ENCODE measurements around the gene ARFGAP2. TPM values are rescaled to one million over a fixed set of nuclear protein-coding genes. Genes with fewer than 3 reads are reported as not detected.
A peak's percentile ranks its signal among the peaks of the same experiment; 100 is the strongest.

Gene ARFGAP2
- total RNA-seq (2014; rRNA removed), result 97.5 and 125 TPM in 2 replicates
- Bru-seq, nascent RNA, result percentile 92 among the genes with signal in this experiment
- BruChase-seq, experiment 1, labeled RNA remaining after a 6-hour chase, result percentile 94 among the genes with signal in this experiment
- percentile 95 among the genes with signal in this experiment for BruChase-seq, experiment 2, labeled RNA remaining after a 2-hour chase
- long read RNA-seq, transcript ARFGAP2-205 (16 exons, 2,976 nt), result major isoform, 41 of 239 reads
- long read RNA-seq, partial matches to known transcripts, result 37 of 239 reads
- long read RNA-seq, other reads (novel, unspliced or antisense), result 155 of 239 reads

DNA sequence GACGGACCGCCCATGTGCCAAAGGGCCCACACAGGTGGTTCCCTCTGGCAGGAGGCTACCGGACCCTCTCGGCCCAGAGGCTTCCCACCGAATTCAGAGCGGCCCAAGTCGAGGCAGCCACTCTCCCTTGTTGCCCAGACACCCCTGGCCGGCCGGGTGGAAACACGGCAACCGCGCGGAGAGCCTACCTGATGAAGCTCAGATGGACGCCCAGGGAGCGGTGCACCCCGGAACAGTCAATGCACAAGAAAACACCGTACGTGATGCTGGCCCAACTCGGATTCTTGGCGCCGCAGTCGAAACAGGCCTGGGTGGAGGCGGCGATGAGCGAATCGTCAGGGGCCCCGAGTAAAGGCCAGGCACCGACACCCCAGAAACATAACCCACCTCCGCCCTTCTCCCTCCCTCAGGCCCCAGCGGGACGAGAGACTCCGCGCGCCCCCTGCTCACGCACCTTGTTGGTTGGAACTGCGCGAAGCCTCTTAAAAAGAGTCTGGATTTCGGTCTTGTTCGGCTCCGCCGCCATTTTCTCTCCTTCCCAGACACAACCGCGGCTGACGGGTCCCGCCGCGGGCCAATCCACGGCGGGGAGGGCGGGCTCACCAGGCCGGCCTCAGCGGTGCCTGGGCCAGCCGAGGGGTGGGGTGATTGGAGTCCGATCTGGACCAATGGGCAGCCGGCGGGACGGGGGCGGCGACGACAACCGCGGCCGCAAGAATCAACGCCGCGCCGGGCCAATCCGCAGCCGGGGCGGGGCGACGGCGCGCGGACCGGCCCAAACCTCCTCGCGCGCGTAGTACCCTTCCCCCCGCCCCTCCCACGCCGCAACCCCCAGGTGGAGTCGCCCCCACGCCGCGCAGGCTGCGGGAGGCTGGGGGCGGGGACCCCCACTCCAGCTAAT lies at the start of gene ARFGAP2:
Gene ARFGAP2 (minus strand): TSS at position 552 of the 901 bp plus-strand sequence. CDS start 26 bp downstream, at position 526.
- H3F3A ChIP-seq (ENCODE audit: low read length, unreplicated experiment), result no peaks in the 10 kb centered on the region
- no peaks in the 10 kb centered on the region for H4K20me1 ChIP-seq (ENCODE audit: low read length)
- ATAC-seq, result peak; percentile 93
- peaks cover 50% of the 10 kb centered on the region for H3K79me2 ChIP-seq (ENCODE audit: low read length)
- peak within 1 kb of the TSS; percentile 95 for H2AFZ ChIP-seq (ENCODE audit: low read length)
- H3K27me3 ChIP-seq (ENCODE audit: low read length), result no peaks in the 10 kb centered on the region
- H3K4me3 ChIP-seq (ENCODE audit: low read length), result peak within 1 kb of the TSS; percentile 94
- peak within 1 kb of the TSS; percentile 99 for H3K4me2 ChIP-seq (ENCODE audit: low read length)
- ChIA-PET CTCF (no interaction called here), POLR2A (ENCODE audit: unreplicated experiment) (no interaction called here)
- H3K9ac ChIP-seq (ENCODE audit: low read length), result peak within 1 kb of the TSS; percentile 99
- H3K36me3 ChIP-seq (ENCODE audit: low read depth, low read length), result peaks cover 34% of the 10 kb centered on the region; the same call in 1 of the 2 replicates
- BruUV-seq (replicated peaks), result TSS peak; percentile 67
- 0 out of 2 replicates have a peak, but pooled peaks cover 8% of the 10 kb centered on the region for H3K4me1 ChIP-seq (ENCODE audit: insufficient read depth, low read length)
- TF ChIP-seq, protein P1, sequence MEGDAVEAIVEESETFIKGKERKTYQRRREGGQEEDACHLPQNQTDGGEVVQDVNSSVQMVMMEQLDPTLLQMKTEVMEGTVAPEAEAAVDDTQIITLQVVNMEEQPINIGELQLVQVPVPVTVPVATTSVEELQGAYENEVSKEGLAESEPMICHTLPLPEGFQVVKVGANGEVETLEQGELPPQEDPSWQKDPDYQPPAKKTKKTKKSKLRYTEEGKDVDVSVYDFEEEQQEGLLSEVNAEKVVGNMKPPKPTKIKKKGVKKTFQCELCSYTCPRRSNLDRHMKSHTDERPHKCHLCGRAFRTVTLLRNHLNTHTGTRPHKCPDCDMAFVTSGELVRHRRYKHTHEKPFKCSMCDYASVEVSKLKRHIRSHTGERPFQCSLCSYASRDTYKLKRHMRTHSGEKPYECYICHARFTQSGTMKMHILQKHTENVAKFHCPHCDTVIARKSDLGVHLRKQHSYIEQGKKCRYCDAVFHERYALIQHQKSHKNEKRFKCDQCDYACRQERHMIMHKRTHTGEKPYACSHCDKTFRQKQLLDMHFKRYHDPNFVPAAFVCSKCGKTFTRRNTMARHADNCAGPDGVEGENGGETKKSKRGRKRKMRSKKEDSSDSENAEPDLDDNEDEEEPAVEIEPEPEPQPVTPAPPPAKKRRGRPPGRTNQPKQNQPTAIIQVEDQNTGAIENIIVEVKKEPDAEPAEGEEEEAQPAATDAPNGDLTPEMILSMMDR (conservative IDR thresholded peaks at IDR 0.05; ENCODE audit: low read depth, low read length), result no peak
- TF ChIP-seq EZH2 (IDR thresholded peaks at IDR 0.05; ENCODE audit: low read length, unreplicated experiment), result no peak
- TF ChIP-seq EZH2phosphoT487 (IDR thresholded peaks at IDR 0.05; ENCODE audit: borderline replicate concordance, low read length), result no peak
- H3K9me3 ChIP-seq (ENCODE audit: low read length), result no peaks in the 10 kb centered on the region
- H3K27ac ChIP-seq (ENCODE audit: low read length), result peak within 1 kb of the TSS; percentile 77
- peak; percentile 95 for DNase-seq
- intact Hi-C loops (cut with micrococcal nuclease), result loop anchor here (1.0 to 2.0 kb wide), 6 partner anchors 38 to 179 kb away; partner anchors contain the start of genes ACP2 and DDB2
- no peaks in the 10 kb centered on the region for H3K9me2 ChIP-seq (replicated peaks; ENCODE audit: low read length)

DNA sequence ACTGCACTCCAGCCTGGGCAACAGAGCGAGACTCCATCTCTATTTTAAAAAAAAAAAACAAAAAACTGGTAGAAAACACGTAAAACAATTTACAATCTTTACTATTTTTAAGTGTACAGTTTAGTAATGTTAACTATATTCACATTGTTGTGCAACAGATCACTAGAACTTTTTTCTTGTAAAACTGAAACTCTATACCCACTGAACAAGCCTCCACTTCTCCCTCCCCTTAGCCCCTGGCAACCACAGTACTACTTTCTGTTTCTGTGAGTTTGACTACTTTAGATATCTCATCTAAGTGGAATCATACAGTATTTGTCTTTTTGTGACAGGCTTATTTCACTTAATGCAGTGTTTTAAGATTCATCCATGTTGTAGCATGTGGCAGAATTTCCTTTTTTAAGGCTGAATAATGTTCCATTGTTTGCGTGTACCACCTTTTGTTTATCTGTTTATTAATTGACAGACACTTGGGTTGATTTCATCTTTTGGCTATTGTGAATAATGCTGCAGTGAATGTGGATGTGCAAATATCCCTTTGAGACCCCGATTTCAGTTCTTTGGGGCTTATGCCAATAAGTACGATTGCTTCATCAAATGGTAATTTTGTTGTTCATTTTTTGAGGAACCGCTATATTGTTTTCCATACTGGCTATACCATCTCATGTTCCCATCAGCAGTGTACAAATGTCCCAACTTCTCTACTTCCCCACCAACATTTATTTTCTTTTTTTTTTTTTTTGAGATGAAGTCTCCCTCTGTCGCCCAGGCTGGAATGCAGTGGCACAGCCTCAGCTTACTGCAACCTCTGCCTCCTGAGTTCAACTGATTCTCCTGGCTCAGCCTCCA lies 49.1 kb upstream of the ARFGAP2 start:
- H4K20me1 ChIP-seq (ENCODE audit: low read length), result no peaks in the 10 kb centered on the region
- no peak overlapping the region for H3K4me2 ChIP-seq (ENCODE audit: low read length)
- H3K4me3 ChIP-seq (ENCODE audit: low read length), result no peak overlapping the region
- intact Hi-C loops (cut with micrococcal nuclease), result no loop called here
- H3F3A ChIP-seq (ENCODE audit: low read length, unreplicated experiment), result no peaks in the 10 kb centered on the region
- POLR2A ChIA-PET (ENCODE audit: unreplicated experiment), result no interaction called here
- CTCF ChIA-PET, result no interaction called here
- 0 out of 2 replicates have a peak, but pooled peaks have one; percentile 29 for ATAC-seq
- no peak for DNase-seq
- no peaks in the 10 kb centered on the region; the same call in 1 of the 2 replicates for H3K4me1 ChIP-seq (ENCODE audit: insufficient read depth, low read length)
- H3K79me2 ChIP-seq (ENCODE audit: low read length), result no peaks in the 10 kb centered on the region
- H3K9me2 ChIP-seq (replicated peaks; ENCODE audit: low read length), result no peaks in the 10 kb centered on the region
- H3K36me3 ChIP-seq (ENCODE audit: low read depth, low read length), result no peaks in the 10 kb centered on the region
- H3K27ac ChIP-seq (ENCODE audit: low read length), result no peak overlapping the region
- TF ChIP-seq EZH2 (IDR thresholded peaks at IDR 0.05; ENCODE audit: low read length, unreplicated experiment) (no peak), EZH2phosphoT487 (IDR thresholded peaks at IDR 0.05; ENCODE audit: borderline replicate concordance, low read length) (no peak)
- TF ChIP-seq, protein P1 (conservative IDR thresholded peaks at IDR 0.05; ENCODE audit: low read depth, low read length), result no peak
- H3K9ac ChIP-seq (ENCODE audit: low read length), result no peak overlapping the region
- no TSS peak for BruUV-seq (replicated peaks)
- no peak overlapping the region for H2AFZ ChIP-seq (ENCODE audit: low read length)
- no peaks in the 10 kb centered on the region for H3K27me3 ChIP-seq (ENCODE audit: low read length)
- no peaks in the 10 kb centered on the region for H3K9me3 ChIP-seq (ENCODE audit: low read length)
